HL-60 (cell line): ENCODE results near the gene TBCK.

Source experiments
- CTCF ChIP-seq: IDR thresholded peaks from one replicate; pipeline ENCODE4 v1.5.1; 2011; ENCODE audit warnings: low read length, control low read depth, inconsistent platforms; ENCODE audit not compliant: insufficient read depth
- GABPA ChIP-seq: IDR thresholded peaks from 2 replicates; pipeline ENCODE4 v1.6.1; 2012; ENCODE audit warnings: low read depth
- POLR2AphosphoS5 ChIP-seq: IDR thresholded peaks from 2 replicates; pipeline ENCODE4 v1.6.1; 2012; ENCODE audit warnings: low read depth
- REST ChIP-seq: IDR thresholded peaks from 2 replicates; pipeline ENCODE4 v1.6.1; 2012; ENCODE audit warnings: low read depth; ENCODE audit not compliant: insufficient replicate concordance
- SPI1 ChIP-seq: IDR thresholded peaks from 2 replicates; pipeline ENCODE4 v1.6.1; 2012; ENCODE audit warnings: low read depth, mild to moderate bottlenecking, borderline replicate concordance

GRCh38 chr4:106201373-106201772, 114.6 kb downstream of the TBCK start:
- TF ChIP-seq REST (no peak), CTCF (no peak), GABPA (no peak), POLR2AphosphoS5 (no peak), SPI1 (no peak)
